Peyer's patch (tissue), 4 donors: ENCODE data around the gene RNF166. TPM values are rescaled to one million over a fixed set of nuclear protein-coding genes. Genes with fewer than 3 reads are reported as not detected.

ENCODE experiments used
- DNase-seq, 3 donors: peaks; one replicate each; pipeline ENCODE4 v3.0.0-alpha.2; 2017 to 2019
- H3K27ac ChIP-seq, 4 donors: fragments of 200-600 bp; sonication (generic); one replicate each; pipeline ENCODE4 v1.5.1; 2016 to 2019
- H3K27me3 ChIP-seq, 2 donors: fragments of 200-600 bp; sonication (generic); one replicate each; pipeline ENCODE4 v1.5.1; 2019
- H3K36me3 ChIP-seq, 3 donors: fragments of 200-600 bp; sonication (generic); one replicate each; pipeline ENCODE4 v1.5.1; 2016 to 2019
- H3K4me1 ChIP-seq, 4 donors: fragments of 200-600 bp; sonication (generic); one replicate each; pipeline ENCODE4 v1.5.1; 2016 to 2019
- H3K4me3 ChIP-seq, 4 donors: fragments of 200-600 bp; sonication (generic); 1 replicate in 3 of 4; 2 replicates in 1 of 4; pipeline ENCODE4 v1.5.1; 2016 to 2019; ENCODE audit warnings: mild to moderate bottlenecking in 1 of 4
- H3K9me3 ChIP-seq, 4 donors: fragments of 200-600 bp; sonication (generic); one replicate each; pipeline ENCODE4 v1.5.1; 2016 to 2019; ENCODE audit warnings: mild to moderate bottlenecking in 1 of 4
- CTCF ChIP-seq, 6 experiments: fragments of 450-650 bp in 4 of 6; fragments of 200-600 bp in 2 of 6; sonication (generic) in 1 of 6; IDR thresholded peaks; one replicate each; pipeline ENCODE4 v1.5.1; 2017 to 2019; ENCODE audit warnings: antibody characterized with exemption in 6 of 6, mild to moderate bottlenecking in 3 of 6, moderate library complexity in 1 of 6
- POLR2A ChIP-seq, 2 donors: fragments of 450-650 bp; IDR thresholded peaks; one replicate each; pipeline ENCODE4 v1.5.1; 2017; ENCODE audit warnings: antibody characterized with exemption in 2 of 2, mild to moderate bottlenecking in 2 of 2, moderate library complexity in 2 of 2
- total RNA-seq, 4 donors: library from RNA; depleted of rRNA; stranded (reverse); fragments of >200 nt; gene quantifications; one replicate each; pipeline ENCODE4 v1.1.0, GENCODE V29; 2016

Gene RNF166
- total RNA-seq, 4 donors from 2014 or later: 14.5 to 64.4 (median 23.1) TPM

DNA sequence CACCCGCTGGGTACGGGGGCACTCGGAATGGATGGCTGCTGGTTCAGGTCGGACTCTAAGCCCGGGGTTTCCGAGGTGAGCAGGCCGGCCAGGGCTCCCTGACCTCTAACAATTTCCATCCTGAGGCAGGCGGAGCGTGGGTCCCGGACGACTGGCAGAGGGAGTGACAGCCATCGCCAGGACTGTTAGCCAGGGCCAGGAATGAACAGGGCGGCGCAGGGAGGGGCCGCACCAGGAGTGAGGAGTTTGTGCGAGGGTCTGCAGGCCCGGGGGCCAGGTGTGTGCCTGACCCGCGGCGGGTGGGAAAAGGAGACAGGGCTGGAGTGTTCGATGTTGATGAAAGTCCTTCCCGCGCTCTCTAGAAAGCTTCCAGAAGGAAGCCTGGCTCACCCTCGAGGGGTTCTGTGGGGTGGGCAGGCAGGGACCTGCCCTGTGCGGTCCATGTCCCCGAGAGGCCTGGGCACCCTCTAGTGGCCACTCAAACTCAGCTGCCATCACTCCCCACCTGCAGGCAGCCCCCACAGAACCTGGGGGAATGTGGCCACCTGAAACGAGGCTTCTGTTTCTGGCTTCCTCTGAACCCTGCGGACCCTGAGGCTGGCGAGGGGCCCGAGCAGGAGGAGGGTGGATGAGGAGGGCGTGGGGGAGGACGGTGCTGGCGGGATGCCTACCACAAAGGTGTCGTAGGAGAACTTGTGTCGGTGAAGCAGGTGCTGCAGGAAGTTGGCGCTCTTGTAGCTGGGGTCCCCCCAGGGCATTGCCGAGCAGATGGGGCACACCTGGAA, 8.2 kb downstream of the RNF166 start:
- H3K4me3 ChIP-seq: no peak overlapping the region
- H3K36me3 ChIP-seq: peaks cover 0 to 38% (median 0%) of the 10 kb centered on the region in 3 donors
- peak in 2 of 3 donors; percentile 58 to 64 for DNase-seq
- peak overlapping the region in 2 of 4 donors; percentile 0 to 99 for H3K27ac ChIP-seq
- H3K27me3 ChIP-seq: no peaks in the 10 kb centered on the region
- H3K4me1 ChIP-seq: peaks cover 0 to 55% (median 16%) of the 10 kb centered on the region in 4 donors
- no peaks in the 10 kb centered on the region for H3K9me3 ChIP-seq
- TF ChIP-seq CTCF (IDR thresholded peaks at IDR 0.05) (peak; percentile 12 to 37 (median 16)), POLR2A (IDR thresholded peaks at IDR 0.05) (no peak)

DNA sequence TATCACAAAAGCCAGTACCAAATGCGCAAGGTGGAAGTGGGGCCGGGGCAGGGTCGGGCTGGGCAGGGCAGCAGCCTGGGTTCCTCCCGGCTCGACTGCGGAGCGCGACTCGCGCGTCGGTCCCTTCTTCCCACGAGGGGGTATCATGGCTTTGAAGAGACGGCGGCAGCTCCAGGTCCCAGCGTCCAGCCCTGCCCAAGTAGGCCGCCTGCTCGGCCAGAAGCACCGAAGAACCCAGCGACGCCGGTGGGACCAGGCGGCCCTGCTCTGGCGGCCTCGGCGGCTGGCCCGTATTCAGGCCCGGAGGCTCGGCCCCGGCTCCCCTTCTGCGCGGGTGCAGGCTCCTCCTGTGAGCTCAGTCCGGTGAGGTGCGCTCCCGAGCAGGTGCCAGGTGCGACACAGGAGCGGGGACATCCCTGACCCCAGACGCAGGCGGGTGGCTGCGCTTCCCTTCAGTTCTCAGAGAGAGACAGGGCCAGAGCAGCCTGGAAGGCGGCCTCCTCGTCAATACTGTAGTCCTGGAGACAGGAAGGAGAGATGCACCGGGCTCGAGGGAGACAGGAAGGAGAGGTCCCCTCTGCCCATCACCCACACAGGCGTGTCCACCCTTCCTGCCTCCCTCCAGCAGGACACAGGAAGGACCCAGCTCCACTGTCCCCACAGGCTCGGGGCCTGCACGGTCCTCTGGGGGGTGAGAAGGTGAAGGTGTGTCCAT, 8.9 kb downstream of the RNF166 start:
- H3K9me3 ChIP-seq: no peaks in the 10 kb centered on the region
- H3K27ac ChIP-seq: peak overlapping the region in 1 of 4 donors; percentile 99
- no peak for DNase-seq
- no peak overlapping the region for H3K4me3 ChIP-seq
- no peaks in the 10 kb centered on the region for H3K27me3 ChIP-seq
- H3K4me1 ChIP-seq: peaks cover 0 to 52% (median 18%) of the 10 kb centered on the region in 4 donors
- no peak for TF ChIP-seq CTCF (IDR thresholded peaks at IDR 0.05)
- TF ChIP-seq POLR2A (IDR thresholded peaks at IDR 0.05): no peak
- H3K36me3 ChIP-seq: peaks cover 0 to 38% (median 0%) of the 10 kb centered on the region in 3 donors

DNA sequence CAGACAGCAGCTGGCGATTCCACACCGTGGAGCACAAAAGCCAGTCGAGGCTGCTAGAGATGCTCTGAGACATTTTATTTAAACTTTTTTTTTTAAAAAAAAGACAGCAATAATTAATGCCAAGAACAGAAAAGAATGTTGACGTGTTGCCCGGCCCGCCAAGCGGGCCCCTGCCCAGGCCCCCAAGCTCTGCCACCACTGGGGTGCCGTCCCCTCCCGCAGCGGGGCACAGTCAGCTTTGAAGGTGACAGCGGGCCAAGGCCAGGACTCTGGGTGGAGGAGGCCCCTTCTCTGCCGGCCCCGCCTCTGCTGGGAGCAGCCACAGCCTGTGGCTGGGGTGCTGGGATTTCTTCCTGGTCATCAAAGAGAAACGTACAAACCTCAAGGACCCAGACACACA, 9.8 kb downstream of the RNF166 start:
- DNase-seq: no peak
- Histone ChIP-seq H3K9me3 (no peaks in the 10 kb centered on the region), H3K27me3 (no peaks in the 10 kb centered on the region), H3K36me3 (peaks cover 0 to 38% (median 0%) of the 10 kb centered on the region in 3 donors), H3K4me3 (no peak overlapping the region), H3K4me1 (peaks cover 0 to 52% (median 21%) of the 10 kb centered on the region in 4 donors), H3K27ac (no peak overlapping the region)
- TF ChIP-seq CTCF (IDR thresholded peaks at IDR 0.05): no peak
- no peak for TF ChIP-seq POLR2A (IDR thresholded peaks at IDR 0.05)

DNA sequence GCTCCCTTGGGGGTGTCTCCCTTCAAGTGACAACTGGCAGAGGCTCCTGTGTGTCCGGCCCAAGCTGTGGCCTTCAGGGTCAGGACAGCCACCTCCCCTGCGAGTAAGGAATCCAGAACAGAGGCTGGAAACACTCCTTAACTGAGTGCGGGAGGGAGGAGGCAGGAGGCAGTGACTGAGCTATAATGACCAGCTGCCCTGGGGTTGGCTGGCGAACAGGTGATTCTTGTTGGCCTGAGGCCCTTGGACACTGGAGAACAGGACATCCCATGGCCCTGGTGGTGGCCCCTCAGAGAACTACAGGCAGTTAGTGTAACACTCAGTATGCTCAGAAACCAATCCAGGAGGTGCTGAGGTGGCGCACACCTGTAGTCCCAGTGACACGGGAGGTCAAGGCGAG, 10.5 kb downstream of the RNF166 start:
- H3K27ac ChIP-seq: no peak overlapping the region
- DNase-seq: no peak
- H3K27me3 ChIP-seq: no peaks in the 10 kb centered on the region
- no peaks in the 10 kb centered on the region for H3K9me3 ChIP-seq
- H3K4me3 ChIP-seq: no peak overlapping the region
- H3K36me3 ChIP-seq: peaks cover 0 to 38% (median 0%) of the 10 kb centered on the region in 3 donors
- H3K4me1 ChIP-seq: peaks cover 0 to 52% (median 20%) of the 10 kb centered on the region in 4 donors
- TF ChIP-seq POLR2A (IDR thresholded peaks at IDR 0.05) (no peak), CTCF (IDR thresholded peaks at IDR 0.05) (no peak)

DNA sequence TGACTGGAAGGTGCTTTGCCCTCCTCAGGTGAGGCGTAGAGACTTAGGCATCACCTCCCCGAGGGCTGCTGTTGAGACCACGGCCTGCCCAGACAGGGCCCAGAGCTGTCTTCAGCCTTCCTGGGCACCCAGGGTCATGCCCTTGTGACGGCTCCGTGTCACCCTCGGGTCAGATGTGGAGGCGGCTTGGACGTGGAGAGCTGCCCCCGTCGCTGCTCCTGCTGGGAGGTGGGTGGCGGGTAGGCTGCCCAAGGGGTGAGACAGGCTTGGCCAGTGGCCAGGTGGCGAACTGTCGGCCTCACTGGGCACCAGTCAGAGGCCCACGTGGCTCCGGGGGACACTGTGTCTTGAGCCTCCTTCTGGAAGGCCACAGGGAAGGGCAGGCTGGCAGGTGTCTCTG, 11.0 kb downstream of the RNF166 start:
- peaks cover 0 to 38% (median 0%) of the 10 kb centered on the region in 3 donors for H3K36me3 ChIP-seq
- H3K4me1 ChIP-seq: peaks cover 0 to 47% (median 20%) of the 10 kb centered on the region in 4 donors
- H3K27me3 ChIP-seq: no peaks in the 10 kb centered on the region
- H3K9me3 ChIP-seq: no peaks in the 10 kb centered on the region
- DNase-seq: no peak
- TF ChIP-seq CTCF (IDR thresholded peaks at IDR 0.05) (no peak), POLR2A (IDR thresholded peaks at IDR 0.05) (no peak)
- no peak overlapping the region for H3K4me3 ChIP-seq
- H3K27ac ChIP-seq: no peak overlapping the region
